SK-N-SH treated with all-trans-retinoic acid at 6 μM for 48 hours (cell line): ENCODE results near the gene CLMN.

Experiments used
- ATAC-seq: fragments of 200-7000 bp; cut with Tn5 transposase; 3 replicates; pipeline ENCODE4 v1.9.1; 2020; ENCODE audit warnings: mild to moderate bottlenecking, moderate library complexity
- ARNTL ChIP-seq: fragments of 450-650 bp; formaldehyde crosslinking; IDR thresholded peaks from 2 replicates; pipeline ENCODE4 v1.5.0; 2020; ENCODE audit warnings: low read depth, mild to moderate bottlenecking, moderate library complexity, borderline replicate concordance
- CREB5 ChIP-seq: fragments of 250-450 bp; sonication (Bioruptor Pico); IDR thresholded peaks from 2 replicates; pipeline ENCODE4 v1.5.1; 2020; ENCODE audit warnings: low read depth, mild to moderate bottlenecking, moderate library complexity
- CSRNP3 ChIP-seq: fragments of 250-450 bp; sonication (Bioruptor Pico); IDR thresholded peaks from 2 replicates; pipeline ENCODE4 v1.5.1; 2021; ENCODE audit warnings: mild to moderate bottlenecking, moderate library complexity
- ESRRG ChIP-seq: fragments of 250-450 bp; sonication (Bioruptor Pico); IDR thresholded peaks from 2 replicates; pipeline ENCODE4 v1.6.1; 2021; ENCODE audit warnings: mild to moderate bottlenecking
- GLIS3 ChIP-seq: fragments of 250-450 bp; sonication (Bioruptor Pico); IDR thresholded peaks from 2 replicates; pipeline ENCODE4 v1.5.0; 2020; ENCODE audit warnings: mild to moderate bottlenecking, moderate library complexity
- OSR1 ChIP-seq: fragments of 250-450 bp; sonication (Bioruptor Pico); IDR thresholded peaks from 2 replicates; pipeline ENCODE4 v1.8.0; 2022; ENCODE audit warnings: moderate library complexity, mild to moderate bottlenecking, inconsistent platforms
- POU6F1 ChIP-seq: fragments of 250-450 bp; sonication (Bioruptor Pico); IDR thresholded peaks from 2 replicates; pipeline ENCODE4 v1.8.0; 2021; ENCODE audit warnings: low read depth, mild to moderate bottlenecking, moderate library complexity, borderline replicate concordance
- PPARA ChIP-seq: fragments of 250-450 bp; sonication (Bioruptor Pico); IDR thresholded peaks from 2 replicates; pipeline ENCODE4 v1.5.0; 2020; ENCODE audit warnings: mild to moderate bottlenecking, borderline replicate concordance
- RARB ChIP-seq: fragments of 250-450 bp; sonication (Bioruptor Pico); IDR thresholded peaks from 2 replicates; pipeline ENCODE4 v1.8.0; 2021; ENCODE audit warnings: mild to moderate bottlenecking, moderate library complexity
- SNAI2 ChIP-seq: fragments of 250-450 bp; sonication (Bioruptor Pico); IDR thresholded peaks from 2 replicates; pipeline ENCODE4 v1.5.0; 2020; ENCODE audit warnings: mild to moderate bottlenecking, moderate library complexity
- TOX ChIP-seq: fragments of 250-450 bp; sonication (Bioruptor Pico); IDR thresholded peaks from 2 replicates; pipeline ENCODE4 v1.8.0; 2021; ENCODE audit warnings: mild to moderate bottlenecking, moderate library complexity, borderline replicate concordance
- ZC3H10 ChIP-seq: fragments of 250-450 bp; sonication (Bioruptor Pico); IDR thresholded peaks from 2 replicates; pipeline ENCODE4 v1.5.1; 2021; ENCODE audit warnings: mild to moderate bottlenecking, moderate library complexity
- ZFP3 ChIP-seq: fragments of 250-450 bp; sonication (Bioruptor Pico); IDR thresholded peaks from 2 replicates; pipeline ENCODE4 v1.5.0; 2020; ENCODE audit warnings: mild to moderate bottlenecking, moderate library complexity
- ZFP30 ChIP-seq: fragments of 450-650 bp; formaldehyde crosslinking; IDR thresholded peaks from 2 replicates; pipeline ENCODE4 v1.5.0; 2022; ENCODE audit warnings: mild to moderate bottlenecking, moderate library complexity
- ZNF565 ChIP-seq: fragments of 450-650 bp; formaldehyde crosslinking; conservative IDR thresholded peaks from 2 replicates; pipeline ENCODE4 v1.5.0; 2020; ENCODE audit warnings: low read depth, mild to moderate bottlenecking, moderate library complexity
- ZNF70 ChIP-seq: fragments of 450-650 bp; formaldehyde crosslinking; IDR thresholded peaks from 2 replicates; pipeline ENCODE4 v1.5.0; 2020; ENCODE audit warnings: mild to moderate bottlenecking, moderate library complexity
- ZNF8 ChIP-seq: fragments of 450-650 bp; formaldehyde crosslinking; IDR thresholded peaks from 2 replicates; pipeline ENCODE4 v1.5.0; 2020; ENCODE audit warnings: mild to moderate bottlenecking, moderate library complexity
- TF ChIP-seq, protein P1 (sequence below): fragments of 250-450 bp; sonication (Bioruptor Pico); IDR thresholded peaks from 2 replicates; pipeline ENCODE4 v1.8.0; 2020; ENCODE audit warnings: mild to moderate bottlenecking, moderate library complexity, borderline replicate concordance

CLMN gene

DNA sequence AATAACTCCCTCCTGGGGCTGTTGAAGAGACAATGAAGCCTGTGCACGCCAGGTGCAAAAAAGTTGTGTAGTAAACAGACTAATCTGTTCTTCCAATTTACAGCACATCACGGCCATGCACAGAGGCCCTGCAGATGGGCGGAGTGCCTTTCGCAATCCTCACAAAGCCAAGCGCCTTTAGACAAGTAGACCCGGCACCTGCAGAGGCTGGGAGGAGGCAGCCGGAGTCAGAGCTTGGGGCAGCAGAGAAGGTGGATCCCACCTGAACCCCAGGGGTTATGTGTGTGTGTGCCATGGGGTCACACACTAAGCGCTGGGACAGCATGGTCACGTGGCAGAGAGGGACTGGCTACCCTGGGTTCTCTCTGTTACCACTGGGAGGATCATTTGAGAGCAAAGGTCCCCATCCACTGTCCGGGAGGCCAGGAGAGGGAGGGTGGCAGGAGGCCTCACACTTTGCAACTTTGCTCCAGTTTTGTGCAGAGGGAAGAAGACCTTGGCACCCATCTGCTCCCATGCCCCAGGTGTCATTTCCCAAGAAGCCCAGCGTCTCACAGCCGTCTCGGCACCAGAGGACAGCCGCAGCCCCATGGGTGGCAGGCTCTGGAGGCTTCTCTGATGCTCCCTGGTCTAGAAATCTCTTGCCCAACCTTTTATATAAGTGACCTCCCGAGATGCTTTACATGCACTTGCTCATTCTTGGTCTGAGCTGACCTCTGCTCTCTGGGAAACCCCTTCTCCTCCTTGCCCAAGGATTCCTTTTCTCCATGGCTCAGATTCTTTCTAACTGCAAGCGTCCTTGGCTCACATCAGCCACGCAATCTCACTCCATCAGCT is 82.4 kb downstream of the CLMN start:
- ATAC-seq: no peak

GRCh38 chr14:95236221-95236620 is 83.5 kb downstream of the CLMN start:
- TF ChIP-seq ZNF70 (CRISPR knock-in tag) (no peak), GLIS3 (CRISPR knock-in tag) (no peak), ZNF565 (CRISPR knock-in tag) (no peak), PPARA (CRISPR knock-in tag) (no peak), ZC3H10 (CRISPR knock-in tag) (no peak), CREB5 (CRISPR knock-in tag) (no peak), ESRRG (CRISPR knock-in tag) (no peak)
- TF ChIP-seq, protein P1, sequence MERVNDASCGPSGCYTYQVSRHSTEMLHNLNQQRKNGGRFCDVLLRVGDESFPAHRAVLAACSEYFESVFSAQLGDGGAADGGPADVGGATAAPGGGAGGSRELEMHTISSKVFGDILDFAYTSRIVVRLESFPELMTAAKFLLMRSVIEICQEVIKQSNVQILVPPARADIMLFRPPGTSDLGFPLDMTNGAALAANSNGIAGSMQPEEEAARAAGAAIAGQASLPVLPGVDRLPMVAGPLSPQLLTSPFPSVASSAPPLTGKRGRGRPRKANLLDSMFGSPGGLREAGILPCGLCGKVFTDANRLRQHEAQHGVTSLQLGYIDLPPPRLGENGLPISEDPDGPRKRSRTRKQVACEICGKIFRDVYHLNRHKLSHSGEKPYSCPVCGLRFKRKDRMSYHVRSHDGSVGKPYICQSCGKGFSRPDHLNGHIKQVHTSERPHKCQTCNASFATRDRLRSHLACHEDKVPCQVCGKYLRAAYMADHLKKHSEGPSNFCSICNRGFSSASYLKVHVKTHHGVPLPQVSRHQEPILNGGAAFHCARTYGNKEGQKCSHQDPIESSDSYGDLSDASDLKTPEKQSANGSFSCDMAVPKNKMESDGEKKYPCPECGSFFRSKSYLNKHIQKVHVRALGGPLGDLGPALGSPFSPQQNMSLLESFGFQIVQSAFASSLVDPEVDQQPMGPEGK: no peak
- ATAC-seq: no peak

More for the DNA sequence above, 82.4 kb downstream of the CLMN start:
- TF ChIP-seq OSR1 (CRISPR knock-in tag) (no peak), ZFP3 (no peak), ZNF70 (CRISPR knock-in tag) (no peak), RARB (no peak), ARNTL (CRISPR knock-in tag) (no peak), CREB5 (CRISPR knock-in tag) (no peak), POU6F1 (CRISPR knock-in tag) (no peak), ESRRG (CRISPR knock-in tag) (no peak), ZFP30 (no peak)

- no peak for ATAC-seq
- TF ChIP-seq TOX (CRISPR knock-in tag) (no peak), ZNF70 (CRISPR knock-in tag) (no peak), CSRNP3 (CRISPR knock-in tag) (no peak), ZC3H10 (CRISPR knock-in tag) (no peak), ZNF565 (CRISPR knock-in tag) (no peak), ZNF8 (CRISPR knock-in tag) (no peak), ARNTL (CRISPR knock-in tag) (no peak), ZFP30 (no peak)
Observed at GRCh38 chr14:95235767-95236166, 83.9 kb downstream of the CLMN start.

DNA sequence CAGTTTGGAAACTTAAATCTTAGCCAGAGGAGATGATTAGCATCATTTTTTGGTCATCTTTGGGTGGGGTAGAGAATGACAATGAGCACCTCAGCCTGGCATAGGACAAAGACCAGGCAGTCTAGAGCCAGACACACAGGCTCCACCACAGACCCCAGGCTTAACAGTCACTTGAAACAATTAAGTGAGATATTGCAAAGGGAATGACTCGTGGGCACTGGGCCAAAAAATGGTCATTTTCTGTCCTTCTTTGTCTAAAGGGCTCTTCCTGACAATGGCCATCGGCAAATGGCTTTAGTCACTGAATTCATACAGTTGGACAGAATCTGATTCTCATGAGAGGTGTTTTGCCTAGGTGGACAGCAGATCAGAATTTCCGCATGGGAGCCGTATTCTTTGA is 84.4 kb downstream of the CLMN start:
- no peak for ATAC-seq
- TF ChIP-seq ZNF70 (CRISPR knock-in tag): no peak
- TF ChIP-seq ZFP3: no peak

DNA sequence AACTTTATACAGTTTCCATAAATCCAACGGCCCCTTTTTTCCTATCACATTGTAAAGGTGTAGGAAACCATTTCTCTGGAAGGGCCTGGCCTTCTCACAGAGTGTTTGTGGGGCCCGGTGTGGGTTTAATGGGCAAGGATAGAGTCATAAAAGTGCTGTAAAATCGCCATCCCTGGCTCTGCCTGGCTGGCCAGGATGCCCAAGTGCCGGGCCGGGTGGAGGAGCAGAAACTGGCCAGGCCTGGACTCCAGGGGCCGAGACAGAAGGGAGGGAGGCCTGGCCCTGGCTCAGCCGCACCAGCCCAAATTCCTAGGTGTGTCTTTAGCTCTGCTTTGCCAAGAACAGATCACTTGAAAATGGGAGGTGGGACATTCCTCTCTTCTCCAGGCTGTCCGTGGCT is 85.3 kb downstream of the CLMN start:
- no peak for TF ChIP-seq SNAI2 (CRISPR knock-in tag)
- ATAC-seq: no peak
